NCI-H226 (cell line): ENCODE data around the gene ADGRV1.
"Not testable (repeated sequence)": the region's sequence is repeated elsewhere in the genome, so short reads cannot be mapped to it uniquely, and the experiment has no call there.

Experiments used
- DNase-seq: peaks from one replicate; pipeline ENCODE4 v3.0.0-alpha.2; 2015

The ADGRV1 gene

DNA sequence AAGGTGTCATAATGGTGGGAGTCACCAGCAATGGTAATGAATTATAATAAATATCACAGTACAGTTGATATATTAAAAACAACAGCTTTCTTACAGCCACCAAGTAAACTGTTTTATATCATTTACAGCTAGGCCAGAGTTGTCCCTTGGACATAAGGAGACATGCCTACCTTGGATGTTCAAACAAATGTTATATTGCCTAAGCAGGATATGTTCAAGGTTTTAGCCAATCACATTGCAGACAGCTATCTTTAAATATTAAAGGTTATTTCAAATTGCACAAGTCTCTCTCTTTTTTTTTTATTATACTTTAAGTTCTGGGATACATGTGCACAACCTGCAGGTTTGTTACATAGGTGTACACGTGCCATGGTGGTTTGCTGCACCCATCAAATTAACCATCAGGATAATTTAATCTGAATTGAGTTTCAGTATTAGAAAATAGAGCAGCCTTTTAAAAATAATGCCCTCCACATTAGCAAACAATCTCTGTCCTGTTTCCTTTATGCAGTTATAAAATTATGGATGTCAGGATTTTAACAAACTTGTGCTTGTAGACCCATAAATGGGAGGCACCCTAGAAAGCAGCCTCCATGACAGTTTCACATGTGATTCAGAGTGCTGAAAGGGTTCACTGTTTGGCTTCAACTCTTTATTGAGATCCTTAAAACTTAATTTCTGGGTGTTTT lies 483.8 kb downstream of the ADGRV1 start:
- DNase-seq = no peak

- no peak for DNase-seq
Measured at GRCh38 chr5:91042936-91043255, 484.3 kb downstream of the ADGRV1 start.

DNA sequence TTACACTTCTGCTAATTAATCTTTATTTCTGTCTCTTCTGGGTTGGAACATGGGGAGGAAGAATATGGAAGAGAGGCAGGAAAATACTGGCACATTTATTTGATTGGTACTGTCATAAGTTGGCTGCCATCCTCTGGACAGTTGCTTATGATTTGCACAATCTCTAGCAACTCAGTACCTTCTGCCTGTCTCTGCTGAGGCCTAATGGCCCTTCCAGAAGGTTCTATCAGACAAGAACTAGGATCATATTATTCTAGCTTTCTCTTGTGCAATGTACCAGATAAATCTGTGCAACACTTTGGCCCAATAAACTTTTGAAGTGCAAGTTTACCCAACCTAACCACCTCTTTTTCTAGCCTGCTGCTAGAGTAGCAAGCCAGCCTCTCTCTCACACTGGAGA lies 489.5 kb downstream of the ADGRV1 start:
- DNase-seq = no peak

DNA sequence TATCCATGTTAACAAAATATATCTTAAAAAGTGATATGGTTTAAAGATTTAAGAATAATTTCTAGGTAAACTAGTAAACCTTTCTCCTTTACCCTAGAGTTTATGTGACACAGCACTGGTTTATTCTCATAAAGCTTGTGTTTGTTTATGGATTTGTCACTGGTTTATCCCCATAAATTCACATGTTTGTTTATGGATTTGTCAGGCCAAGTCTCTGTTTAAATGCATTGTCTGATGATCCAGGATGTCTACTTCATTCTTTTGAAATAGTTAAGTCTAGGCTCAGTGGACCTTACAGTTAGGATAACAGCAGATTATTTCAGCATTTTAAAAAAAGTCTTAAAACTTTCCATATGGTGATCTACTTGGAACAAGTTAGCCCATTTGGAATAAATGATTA lies 490.5 kb downstream of the ADGRV1 start:
- DNase-seq = no peak

GRCh38 chr5:91049800-91050199 lies 491.2 kb downstream of the ADGRV1 start:
- peak; percentile 69 for DNase-seq

DNA sequence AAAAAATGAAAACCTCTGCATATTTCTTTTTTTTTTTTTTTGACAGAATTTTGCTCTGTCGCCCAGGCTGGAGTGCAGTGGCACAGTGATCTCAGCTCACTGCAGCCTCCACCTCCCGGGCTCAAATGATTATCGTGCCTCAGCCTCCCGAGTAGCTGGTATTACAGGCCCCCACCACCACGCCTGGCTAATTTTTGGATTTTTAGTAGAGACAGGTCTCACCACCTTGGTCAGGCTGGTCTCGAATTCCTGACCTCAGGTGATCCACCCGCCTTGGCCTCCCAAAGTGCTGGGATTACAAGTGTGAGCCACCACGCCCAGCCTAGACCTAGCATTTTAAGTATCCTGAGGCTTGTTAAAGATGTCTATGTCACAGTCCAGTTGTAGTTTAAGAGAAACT lies 493.8 kb downstream of the ADGRV1 start:
- not testable (repeated sequence) for DNase-seq

DNA sequence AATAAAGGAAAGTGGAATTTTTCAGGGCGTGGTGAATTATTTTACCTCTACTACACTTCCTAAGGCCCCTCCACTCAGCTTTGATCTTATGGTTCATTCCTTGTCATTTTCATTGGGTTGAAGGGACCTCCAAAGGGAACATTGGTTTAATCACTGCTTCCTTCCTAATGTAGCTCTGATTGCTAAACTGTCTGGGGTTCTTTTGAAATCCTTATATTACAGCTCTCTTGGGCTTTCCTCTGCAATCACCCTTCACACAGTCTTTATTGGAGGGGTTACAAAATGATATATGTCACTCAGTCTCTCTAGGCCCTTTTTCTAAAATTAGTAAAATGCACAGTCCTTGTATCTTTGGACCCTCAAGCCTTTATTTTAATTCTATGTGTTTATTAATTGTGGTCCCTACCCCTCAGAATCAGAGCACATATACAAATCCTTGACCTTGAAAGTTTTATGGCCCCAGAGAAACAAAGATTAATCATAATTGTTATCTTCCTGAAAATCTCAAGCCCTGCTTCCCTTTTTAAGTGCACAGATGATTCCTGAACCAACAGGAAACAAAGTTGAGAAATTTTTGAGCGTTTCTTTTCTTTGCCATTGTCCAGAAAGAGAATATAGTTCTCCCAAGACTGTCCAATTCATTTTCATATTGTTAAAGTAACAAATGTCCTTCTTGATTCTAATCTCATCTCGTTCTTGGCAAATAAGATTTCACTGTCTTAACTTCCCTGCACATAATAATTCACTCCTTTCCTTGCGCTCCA lies 494.6 kb downstream of the ADGRV1 start:
- no peak for DNase-seq

DNA sequence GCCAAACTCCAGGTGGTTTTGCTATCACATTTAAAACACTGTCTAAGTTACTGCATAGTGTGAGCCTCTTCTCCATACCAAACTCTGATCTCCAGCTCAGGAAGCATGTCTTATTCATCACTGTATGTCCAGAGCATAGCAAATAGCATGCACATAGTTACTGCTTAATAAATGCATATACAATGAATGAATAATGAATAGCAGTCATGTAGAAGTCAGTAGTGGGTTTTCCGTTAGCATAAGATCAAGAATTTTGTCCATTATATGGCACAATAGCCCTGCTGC lies 495.1 kb downstream of the ADGRV1 start:
- DNase-seq = no peak

DNA sequence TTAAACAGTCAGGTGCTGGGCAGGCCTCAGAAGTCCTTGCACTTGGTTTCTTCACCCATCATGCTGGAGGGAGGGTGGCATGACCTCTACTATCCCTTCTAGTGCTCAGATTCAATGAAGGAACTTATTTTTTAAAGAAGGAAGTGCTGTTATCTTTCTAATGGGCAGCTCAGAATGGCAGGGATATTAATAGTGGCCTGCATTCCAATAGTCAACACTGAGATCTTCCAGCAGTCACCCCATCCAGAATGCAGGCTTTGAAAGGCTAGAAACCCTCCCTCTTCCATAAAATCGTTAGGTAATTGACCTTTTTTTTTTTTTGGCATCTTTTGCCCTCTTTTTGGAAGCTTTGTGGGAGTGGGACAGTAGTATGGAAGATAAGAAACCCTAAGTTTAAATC lies 499.6 kb downstream of the ADGRV1 start:
- no peak for DNase-seq

- DNase-seq = no peak
Measured at GRCh38 chr5:91058575-91058974, 500.0 kb downstream of the ADGRV1 start.

DNA sequence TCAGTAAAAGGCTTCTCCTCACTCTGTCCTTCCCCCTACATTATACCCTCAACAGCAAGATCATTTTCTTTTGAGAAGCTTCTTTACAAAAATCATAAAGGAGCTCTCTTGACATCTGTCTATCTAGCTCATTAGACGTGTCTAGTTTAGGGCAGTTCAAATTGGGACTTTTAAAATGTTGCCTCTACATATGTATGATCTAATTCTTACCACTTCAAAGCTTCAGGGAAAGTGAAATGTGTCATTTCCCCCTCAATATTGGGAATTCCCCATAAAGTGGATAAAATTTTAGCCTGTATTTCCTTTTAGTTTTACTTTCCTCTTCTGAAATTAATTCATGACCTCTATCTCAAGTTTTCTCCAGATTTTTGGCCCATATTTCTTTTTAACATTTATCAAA lies 500.8 kb downstream of the ADGRV1 start:
- no peak for DNase-seq

- no peak for DNase-seq
Measured at GRCh38 chr5:91061094-91061493, 502.5 kb downstream of the ADGRV1 start.

DNA sequence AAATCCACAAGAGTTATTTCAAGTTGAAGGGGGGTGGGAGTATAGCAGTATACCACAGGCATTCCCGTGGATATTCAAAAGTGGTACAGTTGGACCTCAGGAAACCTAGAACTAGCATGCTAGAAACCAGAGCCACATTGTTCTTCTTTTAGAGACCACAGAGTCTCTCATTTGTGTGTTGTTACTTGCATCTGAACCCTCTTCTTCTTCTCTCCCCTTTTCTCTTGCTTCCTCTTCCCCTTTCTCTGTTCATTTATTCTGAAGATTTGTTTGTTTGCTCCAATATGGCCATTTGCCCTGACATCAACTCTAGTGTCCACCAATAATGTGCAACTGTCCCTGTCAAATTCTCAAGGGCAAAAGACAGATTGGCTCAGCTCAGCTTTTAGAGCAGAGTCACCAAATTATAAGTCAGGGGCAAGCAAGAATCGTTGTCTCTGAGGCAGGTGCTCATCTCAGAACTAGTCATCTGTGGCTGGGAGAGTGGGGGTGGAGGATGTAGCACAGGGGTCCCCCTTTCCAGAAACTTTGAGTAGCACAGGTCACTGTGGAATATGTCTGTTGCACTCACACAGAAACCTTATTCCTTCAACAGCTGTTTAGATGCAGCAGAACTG lies 503.5 kb downstream of the ADGRV1 start:
- DNase-seq = no peak

GRCh38 chr5:91063098-91063690 lies 504.6 kb downstream of the ADGRV1 start:
- DNase-seq = not testable (repeated sequence)

GRCh38 chr5:91065496-91065895 lies 506.9 kb downstream of the ADGRV1 start:
- no peak for DNase-seq

- no peak for DNase-seq
Measured at GRCh38 chr5:91069364-91069763, 510.8 kb downstream of the ADGRV1 start.

DNA sequence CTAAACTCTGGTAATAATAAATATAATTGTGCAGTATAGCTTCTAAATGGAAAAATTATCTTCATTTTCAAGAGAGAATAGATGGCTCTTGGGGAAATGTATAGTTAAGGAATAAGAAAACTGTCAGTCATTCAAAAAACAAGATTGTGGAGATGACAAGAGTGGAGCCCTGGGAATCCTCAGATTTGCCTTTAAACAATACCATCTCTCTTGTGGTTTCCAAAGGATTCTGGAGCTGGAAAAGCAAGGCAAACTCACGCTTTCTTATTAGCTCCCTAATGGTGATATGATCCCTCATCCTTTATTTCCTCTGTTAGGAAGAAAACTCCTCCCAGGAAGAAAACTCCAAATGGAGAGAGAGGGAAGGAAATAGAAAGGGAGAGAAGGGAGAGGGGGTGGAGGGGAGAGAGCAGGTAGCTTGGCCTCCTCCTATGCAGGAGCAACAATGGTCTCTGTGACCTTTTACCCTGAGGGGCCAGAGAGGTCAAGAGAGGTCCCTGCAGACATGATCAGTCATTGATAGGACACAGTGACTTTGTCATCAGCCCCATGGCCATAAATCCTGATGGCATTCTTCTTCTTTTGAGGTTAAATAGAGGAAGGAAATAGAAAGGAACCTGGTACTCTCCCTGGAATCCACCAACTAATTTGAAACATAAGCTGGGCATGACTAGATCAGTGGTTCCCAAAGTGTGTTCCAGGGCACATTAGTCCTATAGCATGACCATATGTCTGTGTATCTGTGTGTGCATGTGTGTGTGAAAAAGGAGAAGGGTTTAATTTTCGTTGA lies 512.4 kb downstream of the ADGRV1 start:
- DNase-seq = no peak

GRCh38 chr5:91072881-91073280 lies 514.3 kb downstream of the ADGRV1 start:
- no peak for DNase-seq

- peak; percentile 75 for DNase-seq
Measured at GRCh38 chr5:91074615-91075014, 516.0 kb downstream of the ADGRV1 start.

DNA sequence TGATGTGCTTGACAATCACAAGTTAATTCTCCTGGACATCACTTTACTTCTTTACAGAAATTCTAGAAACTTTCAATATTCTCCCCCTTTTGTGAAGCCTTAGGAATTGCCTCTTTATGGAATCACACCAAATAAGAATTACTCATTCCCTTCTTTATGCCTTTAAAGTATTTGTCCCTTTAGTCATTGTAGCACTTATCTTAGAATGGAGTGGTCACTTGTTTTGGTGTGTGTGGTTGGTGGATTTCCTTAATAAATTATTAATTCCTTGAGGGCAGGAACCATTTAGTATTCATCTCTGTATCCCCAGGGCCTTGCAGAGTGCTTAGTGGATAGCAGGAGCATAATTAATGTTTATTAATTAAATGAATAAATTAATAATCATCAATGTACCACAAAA lies 517.5 kb downstream of the ADGRV1 start:
- no peak for DNase-seq

DNA sequence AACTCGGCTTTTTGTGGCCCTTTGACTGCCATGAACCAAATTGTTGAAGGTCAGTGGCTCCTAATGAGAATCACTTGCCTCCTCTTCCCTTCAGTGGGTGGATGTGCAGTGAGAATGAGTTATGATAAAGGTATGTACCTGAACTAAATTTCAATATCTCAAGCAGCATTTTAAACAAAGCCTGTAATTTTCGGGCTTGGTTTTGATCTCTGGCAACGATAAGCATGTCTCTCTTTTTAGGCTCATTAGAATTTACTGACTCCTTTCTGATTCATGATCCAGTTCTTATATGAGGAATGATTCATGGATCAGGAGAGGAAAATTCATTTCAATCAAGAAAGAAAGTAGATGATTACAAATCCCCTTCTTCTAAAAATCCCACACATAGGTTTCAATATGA lies 519.0 kb downstream of the ADGRV1 start:
- DNase-seq = no peak

GRCh38 chr5:91079037-91079436 lies 520.4 kb downstream of the ADGRV1 start:
- DNase-seq = peak; percentile 54

GRCh38 chr5:91089758-91090157 lies 531.2 kb downstream of the ADGRV1 start:
- DNase-seq = no peak
